Psoas muscle (tissue), 8 donors: ENCODE results near the gene ATAD3C. TPM values are rescaled to one million over a fixed set of nuclear protein-coding genes. Genes with fewer than 3 reads are reported as not detected.
"Not testable (repeated sequence)": the region's sequence is repeated elsewhere in the genome, so short reads cannot be mapped to it uniquely, and the experiment has no call there.

Source experiments
- ATAC-seq, 4 donors: fragments of 200-7000 bp; cut with Tn5 transposase; one replicate each; pipeline ENCODE4 v1.9.1; 2020; ENCODE audit warnings: moderate library complexity in 3 of 4, mild to moderate bottlenecking in 2 of 4
- DNase-seq, 2 donors: peaks; one replicate each; pipeline ENCODE4 v3.0.0-alpha.2; 2020
- H3K27ac ChIP-seq: fragments of 200-600 bp; one replicate; pipeline ENCODE4 v1.8.0; 2022
- H3K27me3 ChIP-seq, 3 donors: fragments of 200-600 bp in 1 of 3; one replicate each; pipeline versions ENCODE4 v1.6.1 to v1.8.0; 2013 to 2022; ENCODE audit warnings: low read length in 2 of 3, mild to moderate bottlenecking in 2 of 3, moderate library complexity in 1 of 3; ENCODE audit not compliant: insufficient read depth in 3 of 3
- H3K36me3 ChIP-seq, 2 donors: fragments of 200-600 bp in 1 of 2; one replicate each; pipeline versions ENCODE4 v1.6.1 to v1.8.0; 2013 to 2022; ENCODE audit warnings: low read depth in 1 of 2, mild to moderate bottlenecking in 1 of 2, moderate library complexity in 1 of 2; ENCODE audit not compliant: insufficient read depth in 1 of 2
- H3K4me1 ChIP-seq: fragments of 200-600 bp; one replicate; pipeline ENCODE4 v1.8.0; 2022
- H3K4me3 ChIP-seq: fragments of 200-600 bp; one replicate; pipeline ENCODE4 v1.8.0; 2022; ENCODE audit warnings: mild to moderate bottlenecking
- H3K9me3 ChIP-seq: fragments of 200-600 bp; one replicate; pipeline ENCODE4 v1.8.0; 2022
- CTCF ChIP-seq: fragments of 200-600 bp; IDR thresholded peaks from one replicate; pipeline ENCODE4 v1.8.0; 2022; ENCODE audit warnings: antibody characterized with exemption
- WGBS, 3 donors: extraction: QIAGEN DNeasy Blood & Tissue Kit; methylation state at CpG; one replicate each; pipeline versions ENCODE4 v1.1.6 to v1.1.7; 2013; 5-methylcytosine and 5-hydroxymethylcytosine counted together
- intact Hi-C, 2 donors: fragments of 100-400 bp; cut with DNase I; formaldehyde crosslinking; loops; one replicate each; pipeline versions ENCODE4 v1.11.0 to v1.14.2; 2022
- polyA plus RNA-seq, 3 donors: library from polyadenylated mRNA; stranded (reverse); fragments of 200-250 nt; gene quantifications; one replicate each; pipeline ENCODE4 v1.2.3, GENCODE V29; 2013
- total RNA-seq, 4 donors: library from RNA; stranded (reverse); fragmentation: NEBNext Ultra II Directional in 2 of 4; extraction: Animal tissue kit (Norgen Biotek cat#: 25700) in 2 of 4; gene quantifications; one replicate each; pipeline versions ENCODE4 v1.2.1 to v1.2.4, GENCODE V29; 2021 to 2023
- donor health status: healthy with polysubstance abuse.
- donor health status: DM: no; HTN: no; CAD: no; lungs with moderate emphysema.
- donor health status: Bipolar disorder and iron deficiency.
- donor health status: healthy.
- donor health status: DM: yes; HTN: yes; CAD: no.
- donor health status: DM: no; HTN: no; CAD: no.
- donor health status: DM: no; HTN: no; CAD: no.
- donor health status: DM: yes; HTN: yes; CAD: no.

The ATAD3C gene
- total and polyA plus RNA-seq, 7 donors: 0.12 to 0.99 (median 0.55) TPM

GRCh38 chr1:1479547-1480487 lies 30.3 kb downstream of the ATAD3C start:
- H3K4me3 ChIP-seq: no peak overlapping the region
- H3K4me1 ChIP-seq: no peaks in the 10 kb centered on the region
- H3K9me3 ChIP-seq: no peaks in the 10 kb centered on the region
- H3K36me3 ChIP-seq: peaks cover 8 to 62% of the 10 kb centered on the region in 2 donors
- WGBS, 3 donors: 92 to 94% (median 93%) methylated on average over 42 of the region's 42 CpGs
- ATAC-seq (no peak), DNase-seq (no peak)
- intact Hi-C loops: no loop called here
- no peak overlapping the region for H3K27ac ChIP-seq
- TF ChIP-seq CTCF: no peak
- H3K27me3 ChIP-seq: no peaks in the 10 kb centered on the region

GRCh38 chr1:1480488-1480867 lies 31.0 kb downstream of the ATAD3C start:
- H3K27ac ChIP-seq, H3K4me1 ChIP-seq, H3K4me3 ChIP-seq, H3K9me3 ChIP-seq, ATAC-seq, DNase-seq, intact Hi-C loops, H3K27me3 ChIP-seq: not testable (repeated sequence)
- 92 to 95% (median 93%) methylated on average over 15 to 16 of the region's 16 CpGs for WGBS, 3 donors
- H3K36me3 ChIP-seq: peaks cover 8 to 62% of the 10 kb centered on the region in 2 donors

GRCh38 chr1:1481811-1482210 lies 32.3 kb downstream of the ATAD3C start:
- peaks cover 8 to 70% of the 10 kb centered on the region in 2 donors for H3K36me3 ChIP-seq
- H3K27ac ChIP-seq, H3K9me3 ChIP-seq, H3K4me1 ChIP-seq, H3K4me3 ChIP-seq, H3K27me3 ChIP-seq, DNase-seq, ATAC-seq, intact Hi-C loops: not testable (repeated sequence)
- 93 to 98% (median 96%) methylated on average over 24 to 30 of the region's 30 CpGs for WGBS, 3 donors

DNA sequence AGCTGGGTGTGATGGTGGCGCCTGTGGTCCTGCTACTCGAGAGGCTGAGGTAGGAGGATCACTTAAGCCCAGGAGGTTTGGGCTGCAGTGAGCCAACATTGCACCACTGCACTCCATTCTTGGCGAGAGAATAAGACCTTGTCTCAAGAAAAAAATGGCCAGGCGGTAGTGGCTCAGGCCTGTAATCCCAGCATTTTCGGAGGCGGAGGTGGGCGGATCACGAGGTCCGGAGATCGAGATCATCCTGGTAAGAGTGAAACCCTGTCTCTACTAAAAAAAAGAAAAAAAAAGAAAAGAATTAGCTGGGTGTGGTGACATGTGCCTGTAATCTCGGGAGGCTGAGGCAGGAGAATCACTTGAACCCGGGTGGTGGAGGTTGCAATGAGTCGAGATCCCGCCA lies 33.4 kb downstream of the ATAD3C start:
- ATAC-seq: no peak
- TF ChIP-seq CTCF: no peak
- no peak for DNase-seq
- Histone ChIP-seq H3K27me3 (no peaks in the 10 kb centered on the region), H3K4me1 (no peaks in the 10 kb centered on the region), H3K4me3 (no peak overlapping the region), H3K27ac (no peak overlapping the region), H3K36me3 (peaks cover 8 to 73% of the 10 kb centered on the region in 2 donors), H3K9me3 (no peaks in the 10 kb centered on the region)
- 95 to 97% (median 96%) methylated on average over 14 of the region's 14 CpGs for WGBS, 3 donors
- intact Hi-C loops: no loop called here

DNA sequence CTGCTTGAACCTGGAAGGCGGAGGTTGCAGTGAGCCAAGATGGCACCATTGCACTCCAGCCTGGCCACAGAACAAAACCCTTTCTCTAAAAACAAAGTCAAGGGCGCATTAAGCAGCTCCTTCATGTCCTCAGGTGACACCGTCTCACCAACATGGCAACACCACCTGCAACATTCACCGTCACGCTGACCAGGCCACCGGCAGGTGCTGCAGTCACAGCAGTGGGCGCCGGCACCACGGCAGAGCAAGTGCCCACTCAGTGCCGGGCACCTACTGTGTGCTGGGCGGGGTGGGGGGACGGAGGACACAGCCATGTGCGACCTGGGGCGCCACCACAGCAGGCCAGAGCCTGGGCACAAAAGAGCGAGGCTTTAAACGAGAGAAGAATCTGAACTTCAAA lies 34.2 kb downstream of the ATAD3C start:
- no peak overlapping the region for H3K4me3 ChIP-seq
- 95 to 98% (median 96%) methylated on average over 16 of the region's 16 CpGs for WGBS, 3 donors
- no peak for ATAC-seq
- TF ChIP-seq CTCF: no peak
- H3K27ac ChIP-seq: no peak overlapping the region
- intact Hi-C loops: no loop called here
- peaks cover 8 to 76% of the 10 kb centered on the region in 2 donors for H3K36me3 ChIP-seq
- no peak for DNase-seq
- H3K9me3 ChIP-seq: no peaks in the 10 kb centered on the region
- no peaks in the 10 kb centered on the region for H3K4me1 ChIP-seq
- H3K27me3 ChIP-seq: no peaks in the 10 kb centered on the region

DNA sequence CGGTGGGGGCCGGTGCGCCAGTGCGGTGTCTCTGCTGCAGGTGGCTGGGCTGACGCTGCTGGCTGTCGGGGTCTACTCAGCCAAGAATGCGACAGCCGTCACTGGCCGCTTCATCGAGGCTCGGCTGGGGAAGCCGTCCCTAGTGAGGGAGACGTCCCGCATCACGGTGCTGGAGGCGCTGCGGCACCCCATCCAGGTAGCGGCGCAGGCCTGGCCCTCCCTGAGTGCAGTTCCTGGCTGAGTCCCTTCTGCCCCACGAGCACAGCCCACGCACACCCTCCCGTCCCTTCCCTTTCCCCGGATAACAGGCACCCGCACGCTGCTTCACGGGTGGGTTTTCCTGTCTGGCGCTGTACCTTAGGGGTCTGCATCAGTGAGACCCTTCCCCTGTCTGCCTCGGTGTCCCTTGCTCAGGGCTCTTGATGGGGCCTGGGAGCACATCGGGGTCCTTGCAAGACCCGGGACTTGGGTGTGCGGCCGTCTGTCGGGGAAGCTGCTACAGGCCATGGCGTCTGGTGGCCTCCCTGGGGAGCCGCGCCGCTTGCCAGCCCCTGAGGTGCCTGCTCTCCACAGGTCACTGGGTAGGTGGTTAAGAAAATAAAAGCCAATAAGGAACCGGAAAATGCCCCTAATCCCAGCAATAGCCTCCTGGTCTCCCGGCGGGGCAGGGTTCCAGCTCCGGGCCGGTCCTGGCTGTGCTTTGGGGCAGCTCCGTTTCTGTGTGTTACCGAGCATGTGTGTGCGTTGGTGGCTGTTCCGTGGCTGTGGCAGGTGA lies 35.7 kb downstream of the ATAD3C start:
- intact Hi-C loops, DNase-seq, ATAC-seq, H3K27ac ChIP-seq, H3K4me1 ChIP-seq, H3K9me3 ChIP-seq, H3K27me3 ChIP-seq, H3K4me3 ChIP-seq: not testable (repeated sequence)
- H3K36me3 ChIP-seq: peaks cover 9 to 78% of the 10 kb centered on the region in 2 donors
- 87 to 94% (median 93%) methylated on average over 30 to 40 of the region's 46 CpGs for WGBS, 3 donors

DNA sequence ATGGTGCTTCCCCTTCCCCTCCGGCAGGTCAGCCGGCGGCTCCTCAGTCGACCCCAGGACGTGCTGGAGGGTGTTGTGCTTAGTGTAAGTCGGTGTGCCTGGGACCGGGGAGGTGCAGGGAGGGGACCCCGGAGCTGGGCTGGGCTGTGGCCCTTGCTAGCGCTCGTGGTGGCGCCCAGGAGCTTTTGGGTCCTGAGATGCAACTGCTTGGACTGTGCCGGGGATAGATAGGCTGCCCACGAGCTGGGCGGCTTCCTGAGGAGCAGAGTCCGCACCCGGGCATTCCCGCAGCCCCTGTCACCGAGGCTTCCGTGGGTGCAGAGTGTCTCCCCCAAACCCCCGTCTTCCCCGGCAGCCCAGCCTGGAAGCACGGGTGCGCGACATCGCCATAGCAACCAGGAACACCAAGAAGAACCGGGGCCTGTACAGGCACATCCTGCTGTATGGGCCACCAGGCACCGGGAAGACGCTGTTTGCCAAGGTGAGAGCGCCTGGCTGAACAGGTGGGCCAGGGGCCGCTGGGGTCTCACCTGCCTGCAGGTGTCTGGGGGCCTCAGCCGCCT lies 36.3 kb downstream of the ATAD3C start:
- intact Hi-C loops, H3K4me3 ChIP-seq, H3K9me3 ChIP-seq, ATAC-seq, H3K27ac ChIP-seq, DNase-seq, H3K27me3 ChIP-seq, H3K4me1 ChIP-seq: not testable (repeated sequence)
- 90 to 96% (median 92%) methylated on average over 24 to 29 of the region's 31 CpGs for WGBS, 3 donors
- H3K36me3 ChIP-seq: peaks cover 9 to 78% of the 10 kb centered on the region in 2 donors
